Spleen (tissue), 11 donors: ENCODE data around the gene TCF7L2. TPM values are rescaled to one million over a fixed set of nuclear protein-coding genes. Genes with fewer than 3 reads are reported as not detected.

ENCODE experiments used
- DNase-seq: peaks from one replicate; pipeline ENCODE4 v3.0.0-alpha.2; 2020
- H3K27ac ChIP-seq, 8 donors: fragments of 200-600 bp; sonication (generic) in 7 of 8; 1 replicate in 4 of 8; 2 replicates in 4 of 8; pipeline versions ENCODE4 v1.5.0 to v1.8.0; 2016 to 2021; ENCODE audit warnings: inconsistent platforms in 4 of 8, mild to moderate bottlenecking in 4 of 8, moderate library complexity in 1 of 8
- H3K27me3 ChIP-seq, 7 donors: fragments of 200-600 bp; sonication (generic) in 6 of 7; replicated peaks in 1 of 7; 1 replicate in 4 of 7; 2 replicates in 3 of 7; pipeline versions ENCODE4 v1.5.0 to v1.8.0; 2016 to 2021; ENCODE audit warnings: inconsistent platforms in 3 of 7, mild to moderate bottlenecking in 1 of 7
- H3K36me3 ChIP-seq, 6 donors: fragments of 200-600 bp; sonication (generic) in 5 of 6; 1 replicate in 4 of 6; 2 replicates in 2 of 6; pipeline versions ENCODE4 v1.5.0 to v1.8.0; 2016 to 2021; ENCODE audit warnings: inconsistent platforms in 2 of 6
- H3K4me1 ChIP-seq, 6 donors: fragments of 200-600 bp; sonication (generic) in 5 of 6; 1 replicate in 3 of 6; 2 replicates in 3 of 6; pipeline versions ENCODE4 v1.5.0 to v1.8.0; 2016 to 2021; ENCODE audit warnings: inconsistent platforms in 3 of 6
- H3K4me3 ChIP-seq, 8 donors: fragments of 200-600 bp; sonication (generic) in 7 of 8; 1 replicate in 4 of 8; 2 replicates in 4 of 8; pipeline versions ENCODE4 v1.5.0 to v1.8.0; 2016 to 2021; ENCODE audit warnings: inconsistent platforms in 4 of 8, mild to moderate bottlenecking in 4 of 8, moderate library complexity in 2 of 8
- H3K9me3 ChIP-seq, 8 donors: fragments of 200-600 bp; sonication (generic) in 7 of 8; 1 replicate in 4 of 8; 2 replicates in 4 of 8; pipeline versions ENCODE4 v1.5.0 to v1.8.0; 2016 to 2021; ENCODE audit warnings: inconsistent platforms in 4 of 8
- POLR2A ChIP-seq, 3 donors: fragments of 450-650 bp; IDR thresholded peaks; one replicate each; pipeline ENCODE4 v1.5.1; 2017; ENCODE audit warnings: antibody characterized with exemption in 3 of 3, mild to moderate bottlenecking in 1 of 3
- POLR2AphosphoS5 ChIP-seq, 3 donors: sonication (generic); formaldehyde crosslinking; IDR thresholded peaks; one replicate each; pipeline ENCODE4 v1.5.1; 2017; ENCODE audit warnings: antibody characterized with exemption in 3 of 3
- WGBS, 5 donors: extraction: QIAGEN DNeasy Blood & Tissue Kit in 3 of 5; methylation state at CpG; one replicate each; pipeline versions ENCODE4 v1.1.5 to v1.1.7; 2013 to 2018; 5-methylcytosine and 5-hydroxymethylcytosine counted together
- intact Hi-C: fragments of 100-400 bp; cut with DNase I; formaldehyde crosslinking; loops from one replicate; pipeline ENCODE4 v1.15.0; 2023; ENCODE audit warnings: low total_unique reads
- polyA plus RNA-seq, 3 donors: library from polyadenylated mRNA; stranded (reverse); fragments of 200-250 nt; gene quantifications; one replicate each; pipeline ENCODE4 v1.2.1, GENCODE V29; 2013
- total RNA-seq, 7 donors: library from RNA; depleted of rRNA in 3 of 7; stranded (reverse); fragments of >200 nt in 3 of 7; fragmentation: NEBNext Ultra II Directional in 4 of 7; extraction: Animal tissue kit (Norgen Biotek cat#: 25700) in 4 of 7; gene quantifications; one replicate each; pipeline versions ENCODE4 v1.1.0 to v1.2.1, GENCODE V29; 2016 to 2021
- TF ChIP-seq, protein P1 (sequence below), 11 experiments: fragments of 200-600 bp in 7 of 11; fragments of 450-650 bp in 4 of 11; sonication (generic) in 4 of 11; IDR thresholded peaks in 8 of 11; conservative IDR thresholded peaks in 3 of 11; 1 replicate in 7 of 11; 2 replicates in 4 of 11; pipeline versions ENCODE4 v1.4.0 to v1.8.0; 2016 to 2021; ENCODE audit warnings: antibody characterized with exemption in 11 of 11, inconsistent platforms in 4 of 11, mild to moderate bottlenecking in 1 of 11
- donor health status: healthy with polysubstance abuse.
- donor health status: DM: no; HTN: no; CAD: no; lungs with moderate emphysema.
- donor health status: DM: no; HTN: no; CAD: no.
- donor health status: Bipolar disorder and iron deficiency.
- donor health status: healthy.
- donor health status: DM: no; HTN: no; CAD: no.
- donor health status: DM: yes; HTN: yes; CAD: no.

Gene TCF7L2
- total and polyA plus RNA-seq, 10 donors = 4.6 to 85.6 (median 34.7) TPM

DNA sequence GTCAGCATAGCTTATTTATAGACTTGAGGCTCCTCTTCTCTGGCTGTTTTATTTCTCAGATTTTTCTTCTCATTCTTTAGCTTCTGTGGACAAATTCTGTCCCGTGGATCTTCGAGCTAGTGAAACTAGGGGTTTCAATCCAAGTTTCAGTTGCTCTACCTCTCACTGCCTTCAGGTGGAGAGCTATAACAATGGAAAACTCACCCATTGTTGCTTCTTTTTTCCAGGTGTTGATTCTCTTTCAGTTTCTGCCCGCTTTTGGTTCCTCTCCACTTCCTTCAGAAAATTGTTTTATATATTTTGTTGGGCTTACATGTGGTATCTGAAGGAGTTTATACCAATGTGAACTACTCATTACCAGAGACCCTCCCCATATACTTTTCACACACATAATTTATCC, 266.1 kb downstream of the TCF7L2 start:
- Histone ChIP-seq H3K4me3 (no peak overlapping the region), H3K27ac (no peak overlapping the region), H3K36me3 (no peaks in the 10 kb centered on the region), H3K4me1 (no peaks in the 10 kb centered on the region), H3K27me3 (no peaks in the 10 kb centered on the region), H3K9me3 (peaks cover 0 to 11% (median 0%) of the 10 kb centered on the region in 8 donors)
- intact Hi-C loops = no loop called here
- TF ChIP-seq POLR2AphosphoS5 (IDR thresholded peaks at IDR 0.05) (no peak), POLR2A (IDR thresholded peaks at IDR 0.05) (no peak)
- TF ChIP-seq, protein P1, sequence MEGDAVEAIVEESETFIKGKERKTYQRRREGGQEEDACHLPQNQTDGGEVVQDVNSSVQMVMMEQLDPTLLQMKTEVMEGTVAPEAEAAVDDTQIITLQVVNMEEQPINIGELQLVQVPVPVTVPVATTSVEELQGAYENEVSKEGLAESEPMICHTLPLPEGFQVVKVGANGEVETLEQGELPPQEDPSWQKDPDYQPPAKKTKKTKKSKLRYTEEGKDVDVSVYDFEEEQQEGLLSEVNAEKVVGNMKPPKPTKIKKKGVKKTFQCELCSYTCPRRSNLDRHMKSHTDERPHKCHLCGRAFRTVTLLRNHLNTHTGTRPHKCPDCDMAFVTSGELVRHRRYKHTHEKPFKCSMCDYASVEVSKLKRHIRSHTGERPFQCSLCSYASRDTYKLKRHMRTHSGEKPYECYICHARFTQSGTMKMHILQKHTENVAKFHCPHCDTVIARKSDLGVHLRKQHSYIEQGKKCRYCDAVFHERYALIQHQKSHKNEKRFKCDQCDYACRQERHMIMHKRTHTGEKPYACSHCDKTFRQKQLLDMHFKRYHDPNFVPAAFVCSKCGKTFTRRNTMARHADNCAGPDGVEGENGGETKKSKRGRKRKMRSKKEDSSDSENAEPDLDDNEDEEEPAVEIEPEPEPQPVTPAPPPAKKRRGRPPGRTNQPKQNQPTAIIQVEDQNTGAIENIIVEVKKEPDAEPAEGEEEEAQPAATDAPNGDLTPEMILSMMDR (IDR thresholded peaks at IDR 0.05 in 8 of 11, conservative IDR thresholded peaks at IDR 0.05 in 3 of 11) = no peak
- DNase-seq = no peak
- 15 to 39% (median 20%) methylated on average over 3 of the region's 3 CpGs for WGBS, 5 donors
